ENCODE results near the gene CERT1. TPM values are rescaled to one million over a fixed set of nuclear protein-coding genes. Genes with fewer than 3 reads are reported as not detected.
"Not testable (repeated sequence)": the region's sequence is repeated elsewhere in the genome, so short reads cannot be mapped to it uniquely, and the experiment has no call there.

Gene CERT1
- polyA plus RNA-seq, 4 donors, result 52.7 to 65.5 (median 60.1) TPM

GRCh38 chr5:75358117-75358516 is 153.3 kb downstream of the CERT1 start:
- no peak for DNase-seq (ENCODE audit: low read depth in 4 of 4, low spot score in 2 of 4)

DNA sequence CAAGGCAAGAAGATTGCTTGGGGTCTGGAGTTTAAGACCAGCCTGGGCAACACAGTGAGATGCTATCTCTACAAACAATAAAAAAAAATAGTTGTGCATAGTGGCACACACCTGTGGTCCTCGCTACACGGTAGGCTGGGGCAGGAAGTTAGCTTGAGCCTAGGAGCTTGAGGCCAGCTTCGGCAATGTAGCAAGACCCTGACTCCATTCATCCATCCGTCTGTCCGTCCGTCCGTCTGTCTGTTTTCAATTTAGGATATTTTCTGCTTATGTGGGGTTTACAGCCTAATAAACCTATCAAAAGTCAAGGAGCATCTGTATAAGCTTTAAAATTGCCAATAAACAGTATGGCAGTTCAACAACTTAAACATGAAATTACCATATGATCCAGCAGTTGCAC is 154.7 kb downstream of the CERT1 start:
- no peak for DNase-seq (ENCODE audit: low read depth in 4 of 4, low spot score in 2 of 4)

DNA sequence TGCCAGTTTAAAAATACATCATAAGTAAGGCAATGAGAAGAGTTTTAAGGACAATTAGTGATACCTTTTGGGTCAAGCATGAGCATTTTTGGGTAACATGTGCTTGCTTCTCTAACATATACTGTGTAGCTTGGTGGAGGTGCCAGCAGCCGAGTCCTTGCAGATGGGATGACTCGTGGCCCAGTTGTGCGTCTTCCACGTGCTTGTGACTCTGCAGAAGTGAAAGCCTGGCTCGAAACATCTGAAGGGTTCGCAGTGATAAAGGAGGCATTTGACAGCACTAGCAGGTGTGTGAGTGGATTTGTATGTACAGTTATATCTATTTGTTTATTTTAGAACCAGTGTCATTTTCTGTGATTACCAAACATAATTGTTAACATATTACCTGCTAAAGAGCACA is 156.2 kb downstream of the CERT1 start:
- no peak for DNase-seq (ENCODE audit: low read depth in 4 of 4, low spot score in 2 of 4)

DNA sequence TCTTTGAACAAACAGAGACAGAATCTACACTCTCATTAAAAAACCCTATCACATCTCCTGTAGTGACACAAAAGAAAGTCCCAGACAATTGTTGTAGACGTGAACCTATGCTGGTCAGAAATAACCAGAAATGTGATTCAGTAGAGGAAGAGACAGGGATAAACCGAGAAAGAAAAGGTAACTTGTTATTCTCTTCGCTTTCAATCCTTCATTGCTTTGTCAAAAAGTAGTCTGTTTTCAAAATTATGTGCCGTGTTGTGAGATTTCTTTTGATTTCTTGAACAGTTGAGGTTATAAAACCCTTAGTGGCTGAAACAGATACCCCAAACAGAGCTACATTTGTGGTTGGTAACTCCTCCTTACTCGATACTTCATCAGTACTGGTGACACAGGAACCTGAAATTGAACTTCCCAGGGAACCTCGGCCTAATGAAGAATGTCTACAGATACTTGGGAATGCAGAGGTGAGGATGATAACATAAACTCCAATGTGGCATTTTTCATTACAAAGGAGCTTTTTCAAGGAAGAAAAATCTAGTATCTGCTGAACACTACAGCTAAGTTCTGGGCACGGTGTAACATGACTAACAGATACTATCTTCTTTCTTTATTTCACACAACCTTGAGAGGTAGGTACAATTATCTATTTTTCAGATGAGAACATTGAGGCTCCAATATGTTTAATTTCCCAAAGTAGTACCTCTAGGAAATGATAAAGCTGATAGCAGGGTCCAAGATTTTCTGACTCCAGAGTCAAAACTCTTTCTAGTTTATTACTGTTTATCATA is 160.1 kb downstream of the CERT1 start:
- no peak for DNase-seq (ENCODE audit: low read depth in 4 of 4, low spot score in 2 of 4)

- DNase-seq (ENCODE audit: low read depth in 4 of 4, low spot score in 2 of 4), result no peak
Measured at GRCh38 chr5:75349663-75350062, 161.8 kb downstream of the CERT1 start.

- DNase-seq (ENCODE audit: low read depth in 4 of 4, low spot score in 2 of 4), result no peak
Measured at GRCh38 chr5:75348241-75348640, 163.2 kb downstream of the CERT1 start.

- DNase-seq (ENCODE audit: low read depth in 4 of 4, low spot score in 2 of 4), result no peak
Measured at GRCh38 chr5:75342836-75343235, 168.6 kb downstream of the CERT1 start.

- no peak for DNase-seq (ENCODE audit: low read depth in 4 of 4, low spot score in 2 of 4)
Measured at GRCh38 chr5:75341934-75342333, 169.5 kb downstream of the CERT1 start.

- no peak for DNase-seq (ENCODE audit: low read depth in 4 of 4, low spot score in 2 of 4)
Measured at GRCh38 chr5:75340714-75341478, 170.5 kb downstream of the CERT1 start.

DNA sequence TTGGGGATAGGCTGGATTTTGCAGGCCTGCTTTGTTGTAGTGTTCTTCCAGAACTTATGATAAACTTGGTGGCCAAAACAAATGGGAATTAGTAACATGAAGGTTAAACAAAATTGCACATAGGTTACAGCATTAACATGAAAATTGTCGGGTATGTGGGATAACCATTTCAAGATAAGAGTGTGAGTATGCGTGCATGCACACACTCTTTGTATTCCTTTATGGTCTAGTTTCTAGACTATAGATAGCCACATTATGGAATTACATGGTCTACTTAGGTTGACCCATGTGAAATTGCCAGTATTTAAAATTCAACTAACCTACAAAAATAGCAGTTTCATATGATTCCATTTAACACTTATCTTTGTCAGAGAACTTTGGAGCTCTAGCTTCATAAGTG is 173.0 kb downstream of the CERT1 start:
- no peak for DNase-seq (ENCODE audit: low read depth in 4 of 4, low spot score in 2 of 4)

DNA sequence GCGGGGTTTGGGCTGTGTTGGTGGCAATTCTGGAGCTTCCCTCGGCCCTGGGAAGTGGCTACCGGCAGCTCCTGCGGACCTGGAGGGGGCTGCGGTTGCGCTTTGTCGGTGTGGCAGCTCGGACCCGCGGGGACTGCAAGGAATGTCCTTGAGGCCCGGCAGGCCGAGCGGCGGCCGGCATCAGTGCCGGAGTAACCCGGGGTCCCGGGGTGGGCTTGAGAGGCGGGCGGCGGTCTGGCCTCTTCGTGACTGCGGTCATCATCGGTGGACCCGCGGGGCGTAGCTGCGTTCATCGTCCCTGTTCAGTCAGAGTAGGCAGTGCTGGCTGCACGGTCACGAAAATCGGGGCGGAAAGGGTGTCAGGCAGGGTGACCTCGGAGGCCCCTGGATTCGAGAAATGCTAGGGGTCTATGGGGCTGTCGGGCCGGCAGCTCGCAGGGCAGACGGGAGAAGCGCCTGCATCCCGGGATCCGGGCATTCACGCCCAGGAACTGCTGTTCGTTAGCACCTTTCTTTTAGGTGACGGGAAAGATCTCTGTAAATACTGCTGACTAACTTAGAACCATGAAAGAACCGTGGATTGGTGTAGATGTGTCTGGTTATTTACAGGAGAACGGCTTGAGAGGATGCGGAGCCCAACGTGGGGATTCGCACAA is 173.9 kb downstream of the CERT1 start:
- peak in 3 of 4 donors; percentile 13 to 37 (median 23) for DNase-seq (ENCODE audit: low read depth in 4 of 4, low spot score in 2 of 4)

DNA sequence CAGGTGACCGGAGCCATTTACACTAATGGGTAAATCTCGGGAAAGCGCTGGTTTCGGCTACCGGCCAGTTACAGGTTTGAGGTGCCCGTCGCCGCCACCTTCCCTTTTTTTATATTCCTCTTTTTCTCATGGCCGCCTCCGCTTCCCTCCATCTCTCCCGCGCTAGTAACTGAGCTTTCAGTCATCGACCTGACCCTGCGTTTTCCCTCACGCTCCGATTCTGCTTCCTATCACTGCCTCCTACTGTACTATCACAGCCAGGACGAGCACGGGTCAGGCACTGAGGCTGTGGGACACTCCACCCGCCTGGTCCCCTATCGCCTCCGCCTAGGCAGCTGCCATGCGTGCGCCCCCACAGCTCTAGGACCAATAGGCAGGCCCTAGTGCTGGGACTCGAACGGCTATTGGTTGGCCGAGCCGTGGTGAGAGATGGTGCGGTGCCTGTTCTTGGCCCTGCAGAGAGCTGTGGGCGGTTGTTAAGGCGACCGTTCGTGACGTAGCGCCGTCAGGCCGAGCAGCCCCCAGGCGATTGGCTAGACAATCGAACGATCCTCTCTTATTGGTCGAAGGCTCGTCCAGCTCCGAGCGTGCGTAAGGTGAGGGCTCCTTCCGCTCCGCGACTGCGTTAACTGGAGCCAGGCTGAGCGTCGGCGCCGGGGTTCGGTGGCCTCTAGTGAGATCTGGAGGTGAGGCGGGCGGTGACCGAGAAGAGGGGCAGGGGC is 174.7 kb downstream of the CERT1 start, which contains the start of gene HMGCR:
Gene HMGCR (plus strand): TSS at position 606 of the 722 bp plus-strand sequence. CDS start 5,386 bp downstream, outside the sequence.
- peak; percentile 93 to 97 (median 95) for DNase-seq (ENCODE audit: low read depth in 4 of 4, low spot score in 2 of 4)

GRCh38 chr5:75335952-75336614 is 175.3 kb downstream of the CERT1 start:
- DNase-seq (ENCODE audit: low read depth in 4 of 4, low spot score in 2 of 4), result peak in 3 of 4 donors; percentile 56 to 60 (median 56)

DNA sequence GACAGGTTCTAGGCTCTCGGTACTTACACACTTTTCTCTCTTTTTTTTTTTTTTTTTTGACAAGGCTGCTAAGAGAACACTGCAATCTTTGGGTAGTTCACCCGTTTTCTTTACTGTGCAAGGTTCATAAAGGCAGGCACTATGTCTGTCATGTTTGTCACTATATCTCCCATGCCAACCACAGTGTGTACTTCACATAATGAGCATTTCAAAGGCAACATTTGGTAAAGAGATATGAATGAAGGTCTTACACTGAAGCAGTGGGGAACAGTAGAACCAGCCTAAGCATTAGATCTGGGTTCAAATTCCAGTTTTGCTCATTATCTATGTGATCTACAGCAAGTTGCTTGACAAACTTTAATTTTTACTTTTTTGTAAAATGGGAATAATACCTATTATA is 175.9 kb downstream of the CERT1 start:
- DNase-seq (ENCODE audit: low read depth in 4 of 4, low spot score in 2 of 4), result no peak

- not testable (repeated sequence) for DNase-seq (ENCODE audit: low read depth in 4 of 4, low spot score in 2 of 4)
Measured at GRCh38 chr5:75334413-75334812, 177.0 kb downstream of the CERT1 start.

DNA sequence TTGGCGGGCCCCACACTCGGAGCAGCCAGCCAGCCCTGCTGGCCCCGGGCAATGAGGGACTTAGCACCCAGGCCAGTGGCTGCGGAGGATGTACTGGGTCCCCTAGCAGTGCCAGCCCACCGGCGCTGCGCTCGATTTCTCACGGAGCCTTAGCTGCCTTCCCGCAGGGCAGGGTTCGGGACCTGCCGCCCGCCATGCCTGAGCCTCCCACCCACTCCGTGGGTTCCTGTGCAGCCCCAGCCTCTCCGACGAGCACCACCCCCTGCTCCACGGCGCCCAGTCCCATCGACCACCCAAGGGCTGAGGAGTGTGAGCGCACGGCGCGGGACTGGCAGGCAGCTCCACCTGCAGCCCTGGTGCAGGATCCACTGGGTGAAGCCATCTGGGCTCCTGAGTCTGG is 177.7 kb downstream of the CERT1 start:
- not testable (repeated sequence) for DNase-seq (ENCODE audit: low read depth in 4 of 4, low spot score in 2 of 4)

- no peak for DNase-seq (ENCODE audit: low read depth in 4 of 4, low spot score in 2 of 4)
Measured at GRCh38 chr5:75331095-75332090, 180.0 kb downstream of the CERT1 start.

DNA sequence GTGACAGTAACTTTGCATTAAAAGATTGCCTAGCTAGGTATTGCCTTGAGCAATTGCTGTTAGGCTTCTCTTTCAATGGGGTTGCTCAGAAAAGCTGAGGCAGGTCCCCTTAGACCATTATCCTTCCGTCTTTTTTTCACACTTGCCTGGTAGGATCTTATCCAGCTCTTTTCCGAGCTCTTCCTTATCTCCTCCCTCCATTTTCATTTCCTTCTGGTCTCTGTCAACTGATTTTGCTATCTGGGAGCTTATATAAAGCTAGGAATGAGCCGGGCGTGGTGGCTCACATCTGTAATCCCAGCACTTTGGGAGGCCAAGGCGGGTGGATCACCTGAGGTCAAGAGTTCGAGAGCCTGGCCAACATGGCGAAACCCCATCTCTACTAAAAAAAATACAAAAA is 181.0 kb downstream of the CERT1 start:
- no peak for DNase-seq (ENCODE audit: low read depth in 4 of 4, low spot score in 2 of 4)

All from left renal cortex interstitium (tissue), 4 donors.